Fibroblast of lung (primary cell): ENCODE data around the gene GNPTG.

Experiments
- CTCF ChIP-seq, 2 donors: IDR thresholded peaks in 1 of 2; conservative IDR thresholded peaks in 1 of 2; 1 replicate in 1 of 2; 2 replicates in 1 of 2; pipeline ENCODE4 v1.5.1; 2011 to 2012; ENCODE audit warnings: low read length in 2 of 2, control low read depth in 1 of 2, inconsistent platforms in 1 of 2, low read depth in 1 of 2, mild to moderate bottlenecking in 1 of 2
- EZH2 ChIP-seq: IDR thresholded peaks from 2 replicates; pipeline ENCODE4 v1.5.1; 2012; ENCODE audit warnings: low read length, control low read depth, mild to moderate bottlenecking; ENCODE audit errors: missing control alignments

GRCh38 chr16:1398826-1399581, 47.3 kb downstream of the GNPTG start:
- no peak for TF ChIP-seq CTCF (conservative IDR thresholded peaks at IDR 0.05 in 1 of 2, IDR thresholded peaks at IDR 0.05 in 1 of 2; ENCODE audit: low read depth in 1 of 2, low read length in 2 of 2)
- TF ChIP-seq EZH2: no peak
